ENCODE data around the gene KCNQ5.

DNA sequence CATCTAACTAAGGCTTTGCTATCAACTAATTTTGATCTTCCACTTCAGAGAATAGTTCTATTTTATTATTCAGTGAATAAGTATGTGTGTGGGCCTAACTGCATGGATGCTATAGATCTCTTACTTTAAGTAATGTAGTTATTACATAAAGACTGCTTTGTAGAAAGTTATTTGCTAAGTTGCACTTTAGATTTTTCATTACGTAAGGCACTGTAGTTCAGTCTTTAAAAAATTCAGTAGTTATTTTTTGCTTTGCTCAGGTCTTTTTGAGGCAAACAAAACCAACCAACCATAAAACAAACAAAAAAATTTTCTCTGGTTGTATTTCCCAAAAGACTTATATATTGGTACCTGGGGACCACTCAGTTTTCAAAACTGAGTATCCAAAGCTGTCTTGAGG is 53.0 kb downstream of the KCNQ5 start:
- TF ChIP-seq POLR2AphosphoS5 (IDR thresholded peaks at IDR 0.05) (no peak), POLR2A (IDR thresholded peaks at IDR 0.05) (no peak), EP300 (IDR thresholded peaks at IDR 0.05) (no peak)
- TF ChIP-seq, protein P1, sequence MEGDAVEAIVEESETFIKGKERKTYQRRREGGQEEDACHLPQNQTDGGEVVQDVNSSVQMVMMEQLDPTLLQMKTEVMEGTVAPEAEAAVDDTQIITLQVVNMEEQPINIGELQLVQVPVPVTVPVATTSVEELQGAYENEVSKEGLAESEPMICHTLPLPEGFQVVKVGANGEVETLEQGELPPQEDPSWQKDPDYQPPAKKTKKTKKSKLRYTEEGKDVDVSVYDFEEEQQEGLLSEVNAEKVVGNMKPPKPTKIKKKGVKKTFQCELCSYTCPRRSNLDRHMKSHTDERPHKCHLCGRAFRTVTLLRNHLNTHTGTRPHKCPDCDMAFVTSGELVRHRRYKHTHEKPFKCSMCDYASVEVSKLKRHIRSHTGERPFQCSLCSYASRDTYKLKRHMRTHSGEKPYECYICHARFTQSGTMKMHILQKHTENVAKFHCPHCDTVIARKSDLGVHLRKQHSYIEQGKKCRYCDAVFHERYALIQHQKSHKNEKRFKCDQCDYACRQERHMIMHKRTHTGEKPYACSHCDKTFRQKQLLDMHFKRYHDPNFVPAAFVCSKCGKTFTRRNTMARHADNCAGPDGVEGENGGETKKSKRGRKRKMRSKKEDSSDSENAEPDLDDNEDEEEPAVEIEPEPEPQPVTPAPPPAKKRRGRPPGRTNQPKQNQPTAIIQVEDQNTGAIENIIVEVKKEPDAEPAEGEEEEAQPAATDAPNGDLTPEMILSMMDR (IDR thresholded peaks at IDR 0.05) = no peak

All from suprapubic skin (tissue), 4 donors.